Lower lobe of right lung (tissue), 2 donors: ENCODE measurements around the gene COIL. TPM values are rescaled to one million over a fixed set of nuclear protein-coding genes. Genes with fewer than 3 reads are reported as not detected.

Experiments
- ATAC-seq, 2 donors: fragments of 200-7000 bp; cut with Tn5 transposase; one replicate each; pipeline ENCODE4 v1.9.1; 2020 to 2022; ENCODE audit warnings: mild to moderate bottlenecking in 2 of 2, moderate library complexity in 2 of 2
- DNase-seq: peaks from one replicate; pipeline ENCODE4 v3.0.0-alpha.2; 2020
- H3K27ac ChIP-seq: fragments of 200-600 bp; one replicate; pipeline ENCODE4 v1.8.0; 2022
- H3K27me3 ChIP-seq: fragments of 200-600 bp; one replicate; pipeline ENCODE4 v1.8.0; 2022; ENCODE audit warnings: low read depth
- H3K36me3 ChIP-seq: fragments of 200-600 bp; one replicate; pipeline ENCODE4 v1.8.0; 2022; ENCODE audit warnings: mild to moderate bottlenecking
- H3K4me1 ChIP-seq: fragments of 200-600 bp; one replicate; pipeline ENCODE4 v1.8.0; 2022
- H3K4me3 ChIP-seq: fragments of 200-600 bp; one replicate; pipeline ENCODE4 v1.8.0; 2022; ENCODE audit warnings: mild to moderate bottlenecking
- H3K9me3 ChIP-seq: fragments of 200-600 bp; one replicate; pipeline ENCODE4 v1.8.0; 2022
- intact Hi-C: fragments of 100-400 bp; cut with DNase I; formaldehyde crosslinking; loops from one replicate; pipeline ENCODE4 v1.11.0; 2022
- total RNA-seq: library from RNA; stranded (reverse); fragmentation: NEBNext Ultra II Directional; extraction: Animal tissue kit (Norgen Biotek cat#: 25700); gene quantifications from one replicate; pipeline ENCODE4 v1.2.1, GENCODE V29; 2021
- TF ChIP-seq, protein P1 (sequence below): fragments of 200-600 bp; IDR thresholded peaks from one replicate; pipeline ENCODE4 v1.8.0; 2022; ENCODE audit warnings: antibody characterized with exemption, mild to moderate bottlenecking
- donor health status: DM: no; HTN: yes; CAD: no; lungs with severe emphysema.

Gene COIL
- total RNA-seq, 1 donor from 2014 or later: 12.4 TPM

DNA sequence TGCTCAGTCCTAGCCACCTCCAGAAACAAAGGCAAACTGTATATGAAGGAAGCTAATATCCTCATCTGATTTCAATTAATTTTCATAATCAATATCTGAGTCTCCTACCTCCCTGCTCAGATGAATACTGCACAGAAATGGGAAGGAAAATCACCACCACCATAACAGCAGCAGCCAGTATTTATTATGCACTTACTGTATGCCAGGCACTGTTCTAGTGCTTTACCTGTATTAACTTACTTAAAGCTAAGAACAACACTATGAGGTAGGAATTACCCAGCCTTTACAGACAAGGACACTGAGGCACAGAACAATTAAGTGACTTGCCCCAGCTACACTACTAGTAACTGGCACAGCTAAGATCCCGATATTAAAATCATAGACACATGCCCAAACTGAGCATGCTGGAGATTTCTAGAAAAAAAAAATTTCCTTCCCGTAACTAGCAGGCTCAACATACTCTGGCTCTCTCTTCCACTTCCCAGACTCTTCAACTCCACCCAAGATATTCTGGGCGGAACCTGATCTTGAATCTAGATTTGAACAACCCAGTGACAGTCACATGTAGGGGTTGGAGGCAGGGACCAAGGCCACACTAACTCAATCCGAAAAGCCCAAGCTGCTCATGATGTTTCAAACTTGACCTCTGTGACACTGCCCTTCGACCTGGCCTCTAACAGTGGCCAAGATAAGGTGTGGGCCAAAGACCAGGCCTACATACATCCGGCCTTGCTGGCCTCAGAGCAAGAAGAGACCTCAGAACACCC lies 50.9 kb downstream of the COIL start:
- TF ChIP-seq, protein P1, sequence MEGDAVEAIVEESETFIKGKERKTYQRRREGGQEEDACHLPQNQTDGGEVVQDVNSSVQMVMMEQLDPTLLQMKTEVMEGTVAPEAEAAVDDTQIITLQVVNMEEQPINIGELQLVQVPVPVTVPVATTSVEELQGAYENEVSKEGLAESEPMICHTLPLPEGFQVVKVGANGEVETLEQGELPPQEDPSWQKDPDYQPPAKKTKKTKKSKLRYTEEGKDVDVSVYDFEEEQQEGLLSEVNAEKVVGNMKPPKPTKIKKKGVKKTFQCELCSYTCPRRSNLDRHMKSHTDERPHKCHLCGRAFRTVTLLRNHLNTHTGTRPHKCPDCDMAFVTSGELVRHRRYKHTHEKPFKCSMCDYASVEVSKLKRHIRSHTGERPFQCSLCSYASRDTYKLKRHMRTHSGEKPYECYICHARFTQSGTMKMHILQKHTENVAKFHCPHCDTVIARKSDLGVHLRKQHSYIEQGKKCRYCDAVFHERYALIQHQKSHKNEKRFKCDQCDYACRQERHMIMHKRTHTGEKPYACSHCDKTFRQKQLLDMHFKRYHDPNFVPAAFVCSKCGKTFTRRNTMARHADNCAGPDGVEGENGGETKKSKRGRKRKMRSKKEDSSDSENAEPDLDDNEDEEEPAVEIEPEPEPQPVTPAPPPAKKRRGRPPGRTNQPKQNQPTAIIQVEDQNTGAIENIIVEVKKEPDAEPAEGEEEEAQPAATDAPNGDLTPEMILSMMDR: no peak
- ATAC-seq (peak; percentile 33 to 43), DNase-seq (peak; percentile 61)
- Histone ChIP-seq H3K36me3 (peaks cover 37% of the 10 kb centered on the region), H3K9me3 (no peaks in the 10 kb centered on the region), H3K27ac (peak overlapping the region; percentile 71), H3K4me1 (peaks cover 56% of the 10 kb centered on the region), H3K4me3 (peak overlapping the region; percentile 96), H3K27me3 (no peaks in the 10 kb centered on the region)
- intact Hi-C loops: no loop called here

DNA sequence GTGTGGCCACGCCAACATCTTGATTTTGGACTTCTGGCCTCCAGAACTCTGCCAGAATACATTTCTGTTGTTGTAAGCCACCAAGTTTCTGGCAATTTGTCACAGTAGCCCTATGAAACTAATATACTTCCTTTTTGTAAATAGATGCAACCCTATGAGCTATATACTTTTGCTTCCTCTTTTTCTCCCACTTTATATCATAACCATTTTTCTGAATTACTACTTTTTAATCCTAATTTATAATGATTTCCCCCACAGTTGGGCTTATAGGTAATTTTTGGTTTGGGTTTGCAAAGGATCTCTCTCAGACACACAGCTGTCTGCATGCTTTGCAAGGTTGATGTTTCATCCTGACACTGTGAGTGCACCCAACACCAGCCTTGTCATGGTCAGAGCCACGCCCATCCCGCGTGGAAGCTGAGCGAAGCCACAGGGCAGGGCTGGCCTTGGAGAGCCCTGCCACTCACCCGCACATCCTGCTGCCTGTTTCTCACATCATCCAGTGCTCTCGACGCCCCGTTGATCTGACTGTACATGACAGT lies 52.8 kb downstream of the COIL start:
- peak; percentile 90 for DNase-seq
- TF ChIP-seq, protein P1: no peak
- Histone ChIP-seq H3K9me3 (no peaks in the 10 kb centered on the region), H3K4me3 (no peak overlapping the region), H3K4me1 (peaks cover 60% of the 10 kb centered on the region), H3K27ac (peak overlapping the region; percentile 51), H3K27me3 (no peaks in the 10 kb centered on the region), H3K36me3 (peaks cover 55% of the 10 kb centered on the region)
- ATAC-seq: peak; percentile 62 to 79
- intact Hi-C loops: no loop called here

DNA sequence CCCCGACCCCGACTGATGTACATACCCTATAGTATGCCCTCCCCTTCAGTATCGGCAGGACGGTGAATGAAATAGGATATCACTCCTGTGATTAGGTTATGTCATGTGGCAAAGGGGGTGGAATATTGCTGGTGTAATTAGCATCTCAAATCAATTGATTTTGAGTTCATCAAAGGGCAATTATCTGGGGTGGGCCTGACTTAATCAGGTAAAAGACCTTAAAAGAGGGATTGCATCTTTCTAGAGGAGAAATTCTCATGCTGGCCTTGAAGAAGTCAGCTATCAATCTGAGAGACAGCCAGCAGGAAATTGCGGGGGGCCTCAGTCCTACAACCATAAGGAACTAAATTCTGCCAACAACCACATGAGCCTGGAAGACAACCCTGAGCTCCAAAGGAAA lies 57.3 kb downstream of the COIL start:
- TF ChIP-seq, protein P1: no peak

GRCh38 chr17:56902348-56902747 lies 58.5 kb downstream of the COIL start:
- H3K4me1 ChIP-seq: peaks cover 13% of the 10 kb centered on the region
- DNase-seq (no peak), ATAC-seq (no peak)
- H3K4me3 ChIP-seq: no peak overlapping the region
- peaks cover 100% of the 10 kb centered on the region for H3K36me3 ChIP-seq
- TF ChIP-seq, protein P1: no peak
- no peak overlapping the region for H3K27ac ChIP-seq
- intact Hi-C loops: no loop called here
- no peaks in the 10 kb centered on the region for H3K9me3 ChIP-seq
- H3K27me3 ChIP-seq: no peaks in the 10 kb centered on the region

More for the DNA sequence above, 57.3 kb downstream of the COIL start:
- no peaks in the 10 kb centered on the region for H3K27me3 ChIP-seq
- no peak overlapping the region for H3K27ac ChIP-seq
- peaks cover 23% of the 10 kb centered on the region for H3K4me1 ChIP-seq
- no peak overlapping the region for H3K4me3 ChIP-seq
- H3K36me3 ChIP-seq: peaks cover 100% of the 10 kb centered on the region
- H3K9me3 ChIP-seq: no peaks in the 10 kb centered on the region
- DNase-seq: no peak
- no peak for ATAC-seq
- intact Hi-C loops: no loop called here

DNA sequence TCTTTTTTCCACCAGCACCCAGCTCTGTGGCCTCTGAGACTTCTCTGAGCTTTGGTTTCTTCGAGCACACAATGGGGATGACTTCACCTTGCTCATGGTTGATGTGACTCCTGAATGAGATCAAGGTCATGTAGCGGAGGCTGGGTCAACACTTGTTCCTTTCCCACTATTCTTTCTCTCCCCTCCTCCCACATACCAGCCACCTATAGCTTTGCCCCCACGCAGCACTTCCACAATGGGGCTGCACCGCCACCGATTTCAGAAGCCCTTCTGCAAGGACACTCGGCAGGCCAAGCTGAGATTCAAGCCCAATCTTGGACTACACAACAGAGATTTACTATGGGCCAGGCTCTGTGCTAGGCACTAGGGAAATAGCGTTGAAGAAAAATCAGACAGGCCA lies 61.4 kb downstream of the COIL start:
- ATAC-seq: no peak

More for the DNA sequence above, 61.4 kb downstream of the COIL start:
- Histone ChIP-seq H3K27me3 (no peaks in the 10 kb centered on the region), H3K36me3 (peaks cover 100% of the 10 kb centered on the region), H3K27ac (no peak overlapping the region), H3K9me3 (no peaks in the 10 kb centered on the region), H3K4me3 (no peak overlapping the region), H3K4me1 (peaks cover 7% of the 10 kb centered on the region)
- DNase-seq: no peak
- intact Hi-C loops: no loop called here
- TF ChIP-seq, protein P1: no peak
